HG03460 (cell line): ENCODE measurements around the gene AXIN1.
"Not testable (repeated sequence)": the region's sequence is repeated elsewhere in the genome, so short reads cannot be mapped to it uniquely, and the experiment has no call there.

ENCODE experiments used
- ATAC-seq: cut with Tn5 transposase; IDR thresholded peaks from one replicate; pipeline ENCODE4 v1.9.1; 2021; ENCODE audit not compliant: unreplicated experiment

Gene AXIN1

DNA sequence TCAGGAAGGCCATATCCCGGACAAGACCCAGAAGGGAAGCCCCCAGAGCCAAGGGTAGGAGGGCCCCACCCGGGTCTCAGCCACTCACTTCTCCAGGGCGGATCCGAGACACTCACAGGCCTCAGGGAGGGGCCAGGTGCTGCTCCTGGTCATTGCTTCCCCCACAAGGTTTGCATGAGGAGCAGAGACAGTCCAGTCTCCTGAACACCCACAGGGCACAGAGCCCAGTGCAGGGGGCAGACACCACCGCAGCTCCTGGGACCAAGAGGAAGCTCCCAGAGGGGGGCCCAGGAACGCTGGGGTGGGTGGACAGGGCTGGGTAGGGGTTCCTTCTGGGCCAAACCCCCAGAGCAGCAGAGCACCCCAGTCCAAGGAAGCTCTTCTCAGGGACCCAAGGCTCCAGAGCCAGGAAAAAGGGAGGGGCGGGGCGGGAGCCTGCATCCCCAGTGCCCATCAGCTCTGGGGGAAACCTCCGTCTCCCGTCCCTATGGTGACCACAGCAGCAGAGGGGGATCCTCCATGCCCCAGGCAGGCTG lies 18.5 kb upstream of the AXIN1 start:
- ATAC-seq = no peak

DNA sequence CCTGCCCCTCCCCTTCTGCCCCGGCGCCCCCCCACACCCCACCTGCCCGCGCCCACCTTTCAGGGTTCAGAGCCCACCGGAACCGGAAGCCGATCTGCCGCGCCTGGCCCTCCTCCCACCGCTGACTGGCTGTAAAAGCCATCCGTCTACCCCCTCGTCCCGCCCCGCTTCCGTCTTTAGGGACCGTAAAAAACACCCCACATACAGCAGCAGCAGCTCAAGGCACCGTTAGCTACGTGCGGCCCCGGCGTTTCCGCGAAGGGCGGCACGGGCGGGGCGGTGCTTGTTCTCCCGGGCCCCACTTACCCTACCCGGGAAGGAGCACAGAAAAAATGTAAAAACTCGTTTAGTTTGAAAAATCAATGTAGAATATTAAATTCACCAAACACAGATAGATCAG lies 17.9 kb upstream of the AXIN1 start, which contains the start of gene MRPL28:
TSS of gene MRPL28 (minus strand) at position 96 of the 400 bp plus-strand sequence. CDS start 320 bp downstream, outside the sequence.
- ATAC-seq = peak; percentile 84

DNA sequence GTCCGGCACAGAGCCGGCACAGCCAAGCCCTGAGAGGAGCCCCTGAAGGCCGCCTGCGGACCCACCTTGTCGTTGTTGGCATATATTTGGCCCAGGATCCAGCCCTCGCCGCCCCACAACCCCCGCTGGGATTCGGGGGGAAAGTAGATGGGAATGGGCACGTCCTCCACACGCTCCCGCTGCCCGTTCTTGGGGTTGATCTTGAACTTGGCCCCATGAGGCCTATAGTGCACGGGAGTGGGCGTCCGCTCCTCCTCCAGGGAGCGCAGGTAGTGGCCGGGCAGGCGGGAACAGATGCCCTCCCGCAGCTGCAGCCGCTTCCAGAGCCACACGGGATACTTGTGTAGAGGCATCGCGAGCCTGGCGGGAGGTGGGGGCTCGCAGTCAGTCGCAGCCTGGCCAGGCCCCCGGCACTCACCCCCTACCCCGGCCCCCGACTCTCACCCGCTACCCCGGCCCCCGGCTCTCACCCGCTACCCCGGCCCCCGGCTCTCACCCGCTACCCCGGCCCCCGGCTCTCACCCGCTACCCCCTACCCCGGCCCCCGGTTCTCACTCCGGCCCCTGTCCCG lies 17.4 kb upstream of the AXIN1 start:
- ATAC-seq = no peak

DNA sequence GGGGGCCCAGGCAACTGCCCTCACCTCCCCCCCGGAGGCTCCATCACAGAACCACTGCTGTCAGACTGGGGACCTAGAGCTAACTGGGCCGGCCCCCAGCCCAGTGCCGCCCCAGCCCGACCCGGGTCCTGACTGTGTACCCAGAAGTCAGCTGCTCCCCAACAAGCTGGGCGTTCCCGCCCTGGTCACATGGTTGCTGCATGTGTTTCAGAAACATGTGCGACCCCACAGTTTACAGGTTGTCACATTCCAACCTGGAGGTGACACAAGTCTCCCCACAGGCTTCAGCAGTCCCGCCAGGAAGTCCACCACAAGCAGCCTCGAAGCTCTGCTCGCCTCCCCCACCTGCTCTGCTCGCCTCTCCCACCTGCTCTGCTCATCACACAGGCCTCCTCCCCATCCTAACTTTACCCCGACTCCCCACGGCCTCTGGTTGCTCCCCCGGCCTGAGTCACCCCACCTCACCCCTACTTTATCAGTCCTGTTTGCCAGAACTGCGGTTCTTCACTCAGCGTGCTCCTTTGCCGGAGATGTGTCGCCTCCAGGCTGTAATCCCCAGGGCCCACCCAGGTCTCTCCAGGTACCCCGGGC lies 16.8 kb upstream of the AXIN1 start:
- no peak for ATAC-seq

DNA sequence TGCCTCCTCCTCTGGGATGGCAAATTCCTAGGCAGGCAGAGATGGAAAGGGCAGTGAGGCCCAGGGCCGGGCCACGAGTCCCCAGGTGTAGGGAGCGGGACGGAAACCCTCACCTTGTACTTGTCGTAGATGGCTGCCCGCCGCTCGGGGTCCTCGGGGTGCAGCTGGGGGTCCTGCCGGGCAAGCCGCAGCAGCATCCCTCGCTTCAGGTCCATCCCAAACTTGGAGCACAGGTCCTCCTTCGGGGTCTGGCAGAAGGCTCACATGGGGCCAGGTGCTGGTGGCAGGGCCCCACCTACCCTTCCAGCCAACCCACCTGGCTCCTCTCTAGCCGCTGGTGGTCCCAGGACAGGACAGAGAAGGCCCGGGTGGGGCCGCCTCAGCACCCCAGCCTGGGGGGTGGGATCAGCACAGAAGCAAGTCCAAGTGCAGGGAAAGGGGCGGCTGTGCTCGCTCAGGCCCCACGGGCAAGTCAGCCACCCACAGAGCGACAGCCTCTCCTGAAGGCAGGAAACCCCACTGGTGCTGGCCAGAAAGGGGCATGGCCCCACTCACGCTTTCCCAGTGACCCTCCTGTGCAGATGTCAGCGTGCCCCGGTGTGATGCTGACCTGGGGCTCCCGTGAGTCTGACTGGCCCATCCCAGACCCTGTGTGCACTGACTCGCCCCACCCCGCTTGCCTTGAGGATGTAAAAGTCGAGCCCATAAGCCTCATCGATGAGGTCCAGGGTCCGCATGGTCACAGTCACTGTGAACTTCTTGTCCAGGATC lies 16.1 kb upstream of the AXIN1 start:
- ATAC-seq = no peak

DNA sequence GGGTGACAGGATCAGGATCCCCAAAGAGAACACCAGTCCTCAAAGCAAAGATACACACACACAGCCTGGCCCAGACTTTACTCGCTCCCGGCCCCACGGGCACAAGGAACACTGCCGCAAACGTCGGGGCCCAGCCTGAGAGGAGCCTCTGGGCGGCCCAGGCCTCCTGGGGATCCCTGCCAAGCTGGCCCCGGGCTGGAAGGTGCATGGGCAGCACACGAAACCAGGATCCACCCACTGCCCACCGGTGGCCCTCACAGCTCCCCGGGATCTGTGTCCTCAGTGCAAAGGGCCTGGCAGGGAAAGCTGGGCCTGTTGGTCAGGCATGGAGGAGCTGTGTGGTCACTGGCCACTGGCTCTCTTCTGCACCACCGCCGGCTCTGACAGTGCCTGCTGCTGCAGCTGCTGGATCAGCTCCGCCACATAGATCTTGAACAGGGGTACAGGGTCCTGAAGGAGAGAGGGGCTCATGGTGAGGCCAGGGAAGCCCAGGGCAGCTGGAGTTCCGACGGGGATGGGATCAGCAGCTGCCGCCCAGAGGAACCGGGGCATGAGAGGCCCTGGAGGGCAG lies 14.9 kb upstream of the AXIN1 start:
- ATAC-seq = no peak

DNA sequence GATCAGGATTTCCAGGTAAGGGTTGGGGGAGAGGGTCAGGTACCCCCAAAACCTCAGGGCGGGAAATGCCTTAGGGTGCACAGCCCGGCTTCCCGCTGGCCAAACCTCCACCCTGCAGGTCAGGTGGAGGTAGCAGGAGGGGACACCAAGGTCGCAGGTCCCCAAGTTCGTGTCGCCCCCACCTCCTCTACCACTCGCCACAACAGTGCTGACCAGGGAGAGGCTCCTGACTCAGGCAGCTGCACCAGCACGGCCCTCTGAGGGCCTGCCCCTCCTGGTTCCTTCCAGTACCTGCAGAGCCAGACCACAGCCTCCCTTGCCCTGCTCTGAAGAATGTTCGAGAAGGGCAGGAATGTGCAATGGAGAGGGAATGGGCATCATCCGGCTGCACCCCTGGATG lies 14.0 kb upstream of the AXIN1 start:
- no peak for ATAC-seq

DNA sequence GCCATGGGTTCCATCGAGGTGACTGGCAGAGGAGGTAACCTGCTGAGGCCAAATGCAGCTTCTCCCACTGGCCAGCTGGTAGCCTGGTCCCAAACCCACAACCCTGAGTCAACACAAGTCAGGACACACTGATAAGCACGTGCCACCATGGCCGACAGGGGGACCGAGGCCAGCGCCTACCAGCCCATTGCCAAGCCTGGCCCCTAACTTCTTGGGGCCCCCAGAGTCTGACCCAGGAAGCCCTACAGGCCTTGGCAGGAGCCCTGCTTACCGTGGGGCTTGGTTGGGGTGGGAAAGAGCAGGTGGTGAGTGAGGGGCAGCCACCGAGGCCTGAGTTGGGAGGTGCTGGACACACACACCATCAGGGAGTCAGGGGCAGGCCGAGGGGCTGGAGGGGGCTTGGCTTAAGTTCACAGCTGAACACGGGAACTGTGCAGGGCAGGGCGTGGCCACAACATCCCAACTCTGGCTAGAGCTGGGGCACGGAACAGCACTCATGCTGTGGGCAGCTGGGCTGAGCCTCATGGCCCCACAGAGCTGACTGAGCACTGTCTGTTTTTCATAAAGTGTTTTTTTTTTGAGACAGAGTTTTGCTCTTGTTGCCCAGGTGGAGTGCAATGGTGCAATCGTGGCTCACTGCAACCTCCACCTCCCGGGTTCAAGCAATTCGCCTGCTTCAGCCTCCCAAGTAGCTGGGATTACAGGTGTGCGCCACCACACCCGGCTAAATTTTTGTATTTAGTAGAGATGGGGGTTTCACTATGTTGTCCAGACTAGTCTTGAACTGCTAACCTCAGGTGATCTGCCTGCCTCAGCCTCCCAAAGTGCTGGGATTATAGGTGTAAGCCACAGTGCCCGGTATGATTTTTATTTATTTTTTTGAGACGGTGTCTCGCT lies 12.3 kb upstream of the AXIN1 start:
- no peak for ATAC-seq

DNA sequence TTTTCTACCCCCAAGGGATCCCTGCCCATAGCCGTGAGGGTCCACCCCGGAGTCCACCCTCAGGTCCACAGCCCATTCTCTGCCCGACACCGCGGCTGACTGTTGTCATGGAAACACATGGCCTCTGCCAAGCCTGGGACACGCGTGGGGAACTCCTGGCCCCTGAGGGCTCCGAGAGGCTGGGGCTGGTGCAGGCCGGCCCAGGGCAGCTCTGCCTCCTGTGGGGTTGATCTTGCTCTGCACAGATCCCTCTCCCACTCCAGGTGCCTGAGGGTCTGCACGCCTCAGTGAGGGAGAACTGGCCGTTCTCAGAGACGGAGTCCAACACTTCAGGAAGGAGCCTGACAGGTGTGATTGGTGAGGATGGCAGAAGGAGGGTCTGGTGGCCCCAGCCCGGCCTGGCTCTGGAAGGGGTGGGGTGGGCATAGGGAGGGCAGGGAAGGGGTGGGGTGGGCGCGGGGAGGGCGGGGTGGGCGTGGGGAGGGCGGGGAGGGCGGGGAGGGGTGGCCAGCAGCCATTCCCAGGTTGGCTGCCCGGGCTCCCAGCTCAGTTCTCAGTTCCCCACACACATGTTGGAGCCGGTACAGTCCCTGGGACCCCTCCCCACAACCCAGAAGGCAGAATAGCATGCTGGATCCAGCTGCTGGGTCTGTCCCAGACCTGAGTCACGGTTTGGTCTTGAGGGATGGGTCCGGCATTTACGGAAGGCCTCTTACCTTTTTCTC lies 11.4 kb upstream of the AXIN1 start:
- no peak for ATAC-seq

DNA sequence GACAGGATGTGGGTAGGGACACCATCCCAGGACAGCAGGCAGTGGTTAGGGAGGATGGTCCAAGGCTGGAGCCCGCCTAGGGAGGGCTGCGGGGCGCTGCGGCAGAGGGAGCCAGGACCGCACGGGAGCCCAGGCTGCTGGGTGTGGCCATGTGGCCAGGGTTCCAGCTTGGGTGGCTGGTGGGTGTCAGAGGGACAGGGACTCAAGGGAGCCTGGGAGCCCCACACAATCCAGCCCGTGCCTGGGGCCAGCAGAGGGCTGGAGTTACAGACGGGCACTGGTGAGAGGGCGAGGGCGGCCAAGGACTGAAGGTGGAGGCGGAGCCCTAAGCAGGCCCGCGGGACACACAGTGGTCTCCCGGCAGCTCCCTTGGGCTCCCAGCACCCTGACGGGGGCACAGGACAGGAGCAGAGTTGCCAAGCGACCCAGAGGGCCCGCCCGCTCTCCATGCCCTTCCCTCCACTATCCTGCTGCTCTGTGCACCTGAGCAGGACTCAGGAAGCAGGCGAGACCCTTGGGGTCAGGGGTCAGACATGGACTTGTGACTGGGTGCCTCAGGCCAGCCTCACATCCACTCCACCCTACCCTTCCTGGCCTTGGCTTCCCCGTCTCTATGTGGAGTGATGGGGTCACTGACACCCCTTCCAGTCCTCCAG lies 10.7 kb upstream of the AXIN1 start:
- ATAC-seq = no peak

DNA sequence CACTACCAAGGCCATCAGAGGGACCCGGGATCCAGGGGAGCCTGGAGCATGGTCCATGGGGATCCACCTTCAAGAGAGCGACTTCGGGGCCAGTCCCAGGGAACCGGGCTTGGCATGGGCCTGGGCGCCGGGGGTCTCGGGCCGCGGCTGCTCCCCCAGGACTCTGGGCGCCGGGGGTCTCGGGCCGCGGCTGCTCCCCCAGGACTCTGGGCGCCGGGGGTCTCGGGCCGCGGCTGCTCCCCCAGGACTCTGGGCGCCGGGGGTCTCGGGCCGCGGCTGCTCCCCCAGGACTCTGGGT lies 10.1 kb upstream of the AXIN1 start:
- ATAC-seq = not testable (repeated sequence)

DNA sequence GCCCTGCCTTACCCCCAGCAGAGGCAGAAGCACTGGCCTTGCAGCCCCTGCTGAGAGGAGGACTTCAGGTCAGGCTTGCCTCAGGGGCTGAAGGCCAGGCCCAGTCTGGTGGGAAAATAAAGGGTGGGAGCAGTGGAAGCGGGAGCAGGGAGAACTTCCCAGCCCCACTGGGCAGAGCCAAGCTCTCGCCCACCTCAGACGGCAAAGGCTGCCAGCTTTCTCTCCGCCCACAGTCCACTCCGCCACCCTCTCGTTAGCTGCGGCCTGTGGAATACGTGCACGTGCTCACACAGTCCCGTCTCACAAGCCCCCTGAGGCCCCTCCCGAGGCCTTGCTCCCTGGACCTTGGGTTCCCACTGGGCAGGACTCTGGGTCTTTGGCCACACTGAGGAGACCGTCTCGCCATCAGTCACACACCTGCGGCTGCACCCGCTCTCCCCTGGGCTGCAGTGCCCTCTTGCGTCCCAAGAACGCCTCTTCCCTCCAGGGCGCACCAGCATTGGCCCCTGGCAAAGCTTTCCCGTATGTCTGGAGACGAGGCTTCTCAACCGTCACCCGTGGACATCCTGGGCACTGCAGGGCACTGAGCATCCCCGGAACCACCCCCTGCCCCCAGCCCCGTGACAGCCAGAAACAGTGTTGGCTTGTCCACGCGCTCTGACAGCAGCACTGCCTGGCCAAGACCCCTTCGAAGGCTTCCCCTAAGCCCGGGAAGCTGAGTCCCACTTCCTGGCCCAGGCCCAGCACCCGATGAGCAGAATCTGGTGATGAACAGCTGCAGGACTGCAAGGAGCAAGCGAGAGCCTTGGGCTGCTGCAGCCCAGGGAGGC lies 9.6 kb upstream of the AXIN1 start:
- peak; percentile 66 for ATAC-seq

DNA sequence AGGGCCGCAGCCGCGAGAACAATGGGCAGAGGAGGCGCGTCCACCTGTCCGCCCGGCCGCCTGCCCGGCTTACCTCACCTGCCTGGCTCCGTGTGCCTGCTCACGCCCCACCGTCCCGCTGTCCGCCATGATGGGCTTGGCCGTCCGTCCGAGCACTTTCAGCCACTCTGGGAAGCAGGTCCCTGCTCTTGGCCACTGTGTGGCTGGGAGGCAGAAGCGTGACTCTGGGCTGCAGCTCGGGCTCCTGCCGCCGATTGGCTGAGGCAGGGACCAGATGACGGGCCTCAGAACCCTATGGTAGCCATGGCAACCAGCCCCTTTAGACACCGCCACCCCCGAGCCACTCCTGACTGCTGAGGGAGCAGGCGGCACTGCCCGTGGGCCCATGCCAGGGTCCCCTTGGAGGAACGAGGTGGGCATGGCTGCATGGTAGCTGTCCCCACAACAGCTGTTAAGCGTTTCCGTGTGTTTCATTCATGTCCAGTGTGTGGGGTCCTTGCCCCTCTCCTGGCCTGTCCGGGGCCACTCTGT lies 8.9 kb upstream of the AXIN1 start:
- ATAC-seq = no peak

DNA sequence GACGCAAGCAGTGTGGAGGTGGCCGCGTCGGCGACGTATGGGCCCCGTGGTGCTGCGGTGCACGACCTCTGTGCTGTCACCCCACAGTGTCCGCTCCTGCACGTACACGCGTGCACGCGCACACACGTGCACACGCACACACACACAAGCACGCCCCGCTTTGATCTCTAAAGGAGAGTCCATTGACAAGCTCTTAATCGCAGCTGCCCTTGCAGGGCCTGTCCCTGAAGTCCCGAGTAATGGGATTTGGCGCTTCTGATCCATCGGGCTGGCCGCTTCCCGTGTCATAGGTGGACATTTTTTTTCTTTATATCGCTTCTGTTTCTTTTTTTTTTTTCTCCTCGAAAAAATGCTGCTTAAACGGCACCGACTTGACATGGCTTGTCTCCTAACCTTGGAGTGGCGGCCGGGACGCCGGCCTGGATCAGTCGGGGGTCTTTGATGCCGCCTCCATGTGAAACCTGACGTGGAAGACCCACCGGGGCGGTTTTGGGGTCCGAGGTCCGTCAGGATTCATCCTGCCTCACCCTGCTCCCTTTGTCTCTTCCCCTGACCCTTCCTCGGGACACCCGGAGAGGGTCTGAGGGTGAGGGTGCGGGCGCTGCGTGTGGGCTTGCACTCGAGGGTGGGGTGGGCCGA lies 8.3 kb upstream of the AXIN1 start:
- ATAC-seq = no peak

DNA sequence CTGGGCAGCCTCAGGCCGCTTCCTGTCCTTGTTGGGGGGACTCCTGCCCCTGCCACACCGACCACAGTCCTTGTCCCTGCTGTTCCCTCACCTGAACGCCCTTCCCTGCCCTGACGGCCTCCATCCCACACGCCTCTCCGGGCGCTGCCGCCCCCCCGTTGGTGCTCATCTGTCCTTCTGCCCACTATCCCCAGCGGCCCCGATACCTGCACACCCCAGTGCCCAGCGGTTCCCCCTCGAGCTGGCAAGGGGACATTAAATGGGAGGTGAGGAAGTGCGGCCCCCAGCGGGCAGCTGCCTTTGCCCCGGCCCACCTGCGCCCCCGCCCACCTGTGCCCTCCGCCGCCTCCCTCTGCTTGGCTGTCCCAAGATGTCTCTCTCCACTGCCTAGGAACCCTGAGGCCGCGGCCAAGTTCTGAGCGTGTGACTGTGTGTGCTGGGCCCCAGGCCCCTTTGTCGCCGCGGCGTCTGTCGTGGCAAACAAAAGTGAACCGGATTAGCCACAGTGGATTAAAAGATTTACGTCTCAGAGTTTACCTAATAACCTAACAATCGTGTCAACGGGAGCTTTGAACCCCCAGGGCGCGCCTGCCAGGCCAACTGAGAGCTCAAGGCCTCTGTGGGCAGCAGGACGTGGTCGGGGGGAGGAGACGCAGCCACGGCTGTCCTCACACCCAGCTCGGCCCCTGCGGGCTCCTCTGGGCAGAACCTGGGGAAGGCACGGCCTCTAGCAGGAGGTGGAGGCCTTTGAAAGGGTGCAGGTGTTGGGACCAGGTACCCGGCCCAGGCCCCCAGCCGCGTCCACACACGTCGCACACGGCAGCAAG lies 7.6 kb upstream of the AXIN1 start:
- ATAC-seq = no peak

DNA sequence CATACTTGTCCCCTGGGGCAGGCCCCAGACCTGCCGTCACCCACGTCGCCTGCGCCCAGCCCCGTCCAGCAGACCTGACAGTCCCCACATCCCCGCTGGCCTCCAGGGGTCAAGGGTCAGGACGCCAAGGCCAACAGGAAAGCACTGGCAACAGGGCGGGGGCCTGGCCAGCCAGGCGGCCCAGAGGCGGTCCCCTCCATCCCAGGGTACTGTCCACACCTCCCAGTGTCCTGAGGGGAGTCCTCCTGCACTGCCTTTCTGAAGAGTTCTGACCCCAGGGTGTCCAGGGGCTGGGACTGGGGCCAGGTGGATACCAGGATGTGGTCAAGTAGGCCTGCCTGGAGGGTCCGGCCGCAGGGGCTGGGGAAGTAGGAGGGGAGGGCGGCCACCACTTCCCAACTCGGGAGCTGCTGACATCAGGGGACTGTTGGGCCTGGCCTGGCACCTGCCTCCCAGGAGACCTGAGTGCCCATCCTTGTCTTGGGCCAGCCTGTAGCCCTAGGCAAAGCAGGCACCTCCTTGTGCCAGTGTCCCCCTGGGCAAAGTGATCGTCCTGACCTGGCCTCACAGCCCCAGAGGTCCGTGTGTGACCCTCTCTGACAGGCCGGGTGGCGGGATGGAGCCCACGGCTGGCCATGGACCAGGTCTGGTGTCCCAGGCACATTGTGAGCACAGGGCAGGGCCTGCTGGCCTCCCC lies 6.7 kb upstream of the AXIN1 start:
- no peak for ATAC-seq

DNA sequence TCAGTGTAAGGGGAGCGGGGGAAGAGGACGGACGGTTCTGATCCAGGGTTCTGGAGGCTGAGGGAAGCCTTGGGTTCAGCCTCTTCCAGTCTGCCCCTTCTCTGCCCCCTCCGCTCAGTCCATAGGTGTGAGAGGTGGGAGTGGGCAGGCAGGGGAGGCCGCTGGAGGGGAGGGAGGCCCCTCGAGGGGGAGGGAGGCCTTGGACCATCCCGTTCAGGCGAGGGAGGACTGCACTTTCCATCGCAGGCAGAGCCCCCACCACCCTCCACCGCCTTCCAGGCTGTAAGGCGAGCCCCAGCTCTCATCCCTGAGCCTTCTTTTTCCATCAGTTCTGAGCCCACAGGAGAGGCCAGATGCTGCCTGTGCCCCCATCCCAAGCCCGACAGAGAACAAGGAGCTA lies 4.2 kb upstream of the AXIN1 start:
- ATAC-seq = no peak
